NB4 (cell line): ENCODE measurements around the gene HBA1.
"Not testable (repeated sequence)": the region's sequence is repeated elsewhere in the genome, so short reads cannot be mapped to it uniquely, and the experiment has no call there.

Source experiments
- DNase-seq: peaks from one replicate; pipeline ENCODE4 v3.0.0; 2010; ENCODE audit warnings: low read depth
- H3K4me3 ChIP-seq: one replicate; pipeline ENCODE4 v1.5.1; 2011; ENCODE audit warnings: mild to moderate bottlenecking, low read depth, low read length, moderate library complexity
- MYC ChIP-seq: IDR thresholded peaks from 2 replicates; pipeline ENCODE4 v1.6.1; 2011; ENCODE audit warnings: low read depth, low read length
- POLR2A ChIP-seq: IDR thresholded peaks from 2 replicates; pipeline ENCODE4 v1.6.1; 2011; ENCODE audit warnings: mild to moderate bottlenecking; ENCODE audit not compliant: insufficient read length; ENCODE audit errors: extremely low read depth
- TF ChIP-seq, protein P1 (sequence below): IDR thresholded peaks from 2 replicates; pipeline ENCODE4 v1.6.1; 2011; ENCODE audit warnings: low read depth, low read length
- TF ChIP-seq, protein P2 (sequence below): IDR thresholded peaks from one replicate; pipeline ENCODE4 v1.5.1; 2012; ENCODE audit warnings: low read depth, low read length

Gene HBA1

DNA sequence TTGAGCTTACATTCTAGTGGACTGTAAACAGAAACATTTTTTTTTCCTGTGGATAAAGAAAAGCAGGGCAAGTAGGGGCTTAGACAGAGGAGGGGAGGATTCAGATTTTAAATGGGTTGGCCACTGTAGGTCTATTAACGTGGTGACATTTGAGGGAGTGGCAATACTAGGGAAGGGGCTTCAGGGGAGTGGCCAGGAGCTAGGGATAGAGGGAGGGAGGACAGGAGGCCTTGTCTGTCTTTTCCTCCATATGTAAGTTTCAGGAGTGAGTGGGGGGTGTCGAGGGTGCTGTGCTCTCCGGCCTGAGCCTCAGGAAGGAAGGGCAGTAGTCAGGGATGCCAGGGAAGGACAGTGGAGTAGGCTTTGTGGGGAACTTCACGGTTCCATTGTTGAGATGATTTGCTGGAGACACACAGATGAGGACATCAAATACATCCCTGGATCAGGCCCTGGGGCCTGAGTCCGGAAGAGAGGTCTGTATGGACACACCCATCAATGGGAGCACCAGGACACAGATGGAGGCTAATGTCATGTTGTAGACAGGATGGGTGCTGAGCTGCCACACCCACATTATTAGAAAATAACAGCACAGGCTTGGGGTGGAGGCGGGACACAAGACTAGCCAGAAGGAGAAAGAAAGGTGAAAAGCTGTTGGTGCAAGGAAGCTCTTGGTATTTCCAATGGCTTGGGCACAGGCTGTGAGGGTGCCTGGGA is 17.2 kb upstream of the HBA1 start:
- no peak overlapping the region for H3K4me3 ChIP-seq
- DNase-seq, result no peak
- TF ChIP-seq POLR2A (no peak), MYC (no peak)
- TF ChIP-seq, protein P1, sequence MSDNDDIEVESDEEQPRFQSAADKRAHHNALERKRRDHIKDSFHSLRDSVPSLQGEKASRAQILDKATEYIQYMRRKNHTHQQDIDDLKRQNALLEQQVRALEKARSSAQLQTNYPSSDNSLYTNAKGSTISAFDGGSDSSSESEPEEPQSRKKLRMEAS, result no peak
- TF ChIP-seq, protein P2, sequence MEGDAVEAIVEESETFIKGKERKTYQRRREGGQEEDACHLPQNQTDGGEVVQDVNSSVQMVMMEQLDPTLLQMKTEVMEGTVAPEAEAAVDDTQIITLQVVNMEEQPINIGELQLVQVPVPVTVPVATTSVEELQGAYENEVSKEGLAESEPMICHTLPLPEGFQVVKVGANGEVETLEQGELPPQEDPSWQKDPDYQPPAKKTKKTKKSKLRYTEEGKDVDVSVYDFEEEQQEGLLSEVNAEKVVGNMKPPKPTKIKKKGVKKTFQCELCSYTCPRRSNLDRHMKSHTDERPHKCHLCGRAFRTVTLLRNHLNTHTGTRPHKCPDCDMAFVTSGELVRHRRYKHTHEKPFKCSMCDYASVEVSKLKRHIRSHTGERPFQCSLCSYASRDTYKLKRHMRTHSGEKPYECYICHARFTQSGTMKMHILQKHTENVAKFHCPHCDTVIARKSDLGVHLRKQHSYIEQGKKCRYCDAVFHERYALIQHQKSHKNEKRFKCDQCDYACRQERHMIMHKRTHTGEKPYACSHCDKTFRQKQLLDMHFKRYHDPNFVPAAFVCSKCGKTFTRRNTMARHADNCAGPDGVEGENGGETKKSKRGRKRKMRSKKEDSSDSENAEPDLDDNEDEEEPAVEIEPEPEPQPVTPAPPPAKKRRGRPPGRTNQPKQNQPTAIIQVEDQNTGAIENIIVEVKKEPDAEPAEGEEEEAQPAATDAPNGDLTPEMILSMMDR, result no peak

DNA sequence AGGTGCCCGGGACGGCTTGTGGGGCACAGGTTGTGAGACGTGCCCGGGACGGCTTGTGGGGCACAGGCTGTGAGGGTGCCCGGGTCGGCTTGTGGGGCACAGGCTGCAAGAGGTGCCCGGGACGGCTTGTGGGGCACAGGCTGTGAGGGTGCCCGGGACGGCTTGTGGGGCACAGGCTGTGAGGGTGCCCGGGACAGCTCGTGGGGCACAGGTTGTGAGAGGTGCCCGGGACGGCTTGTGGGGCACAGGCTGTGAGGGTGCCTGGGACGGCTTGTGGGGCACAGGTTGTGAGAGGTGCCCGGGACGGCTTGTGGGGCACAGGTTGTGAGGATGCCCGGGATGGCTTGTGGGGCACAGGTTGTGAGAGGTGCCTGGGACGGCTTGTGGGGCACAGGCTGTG is 16.2 kb upstream of the HBA1 start:
- DNase-seq, H3K4me3 ChIP-seq: not testable (repeated sequence)

DNA sequence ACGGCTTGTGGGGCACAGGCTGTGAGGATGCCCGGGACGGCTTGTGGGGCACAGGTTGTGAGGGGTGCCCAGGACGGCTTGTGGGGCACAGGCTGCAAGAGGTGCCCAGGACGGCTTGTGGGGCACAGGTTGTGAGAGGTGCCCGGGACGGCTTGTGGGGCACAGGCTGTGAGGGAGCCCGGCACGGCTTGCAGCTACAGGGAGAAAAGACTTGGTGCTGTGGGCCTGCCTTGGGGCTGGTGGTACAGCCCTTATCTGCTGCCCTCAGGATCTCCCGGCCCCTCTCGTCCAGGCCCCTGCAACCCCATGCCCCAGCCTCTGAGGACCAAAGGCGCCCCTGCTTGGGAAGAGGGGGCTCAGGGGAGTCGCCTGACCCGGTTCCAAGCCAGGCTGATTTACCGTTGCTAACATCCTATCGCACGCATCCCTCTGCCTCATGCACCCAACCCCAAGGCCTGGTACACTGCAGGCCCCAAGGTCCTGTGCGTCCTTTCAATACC is 15.7 kb upstream of the HBA1 start:
- no peak for DNase-seq
- TF ChIP-seq, protein P2, result no peak
- TF ChIP-seq, protein P1, result no peak
- TF ChIP-seq POLR2A (no peak), MYC (no peak)
- no peak overlapping the region for H3K4me3 ChIP-seq

DNA sequence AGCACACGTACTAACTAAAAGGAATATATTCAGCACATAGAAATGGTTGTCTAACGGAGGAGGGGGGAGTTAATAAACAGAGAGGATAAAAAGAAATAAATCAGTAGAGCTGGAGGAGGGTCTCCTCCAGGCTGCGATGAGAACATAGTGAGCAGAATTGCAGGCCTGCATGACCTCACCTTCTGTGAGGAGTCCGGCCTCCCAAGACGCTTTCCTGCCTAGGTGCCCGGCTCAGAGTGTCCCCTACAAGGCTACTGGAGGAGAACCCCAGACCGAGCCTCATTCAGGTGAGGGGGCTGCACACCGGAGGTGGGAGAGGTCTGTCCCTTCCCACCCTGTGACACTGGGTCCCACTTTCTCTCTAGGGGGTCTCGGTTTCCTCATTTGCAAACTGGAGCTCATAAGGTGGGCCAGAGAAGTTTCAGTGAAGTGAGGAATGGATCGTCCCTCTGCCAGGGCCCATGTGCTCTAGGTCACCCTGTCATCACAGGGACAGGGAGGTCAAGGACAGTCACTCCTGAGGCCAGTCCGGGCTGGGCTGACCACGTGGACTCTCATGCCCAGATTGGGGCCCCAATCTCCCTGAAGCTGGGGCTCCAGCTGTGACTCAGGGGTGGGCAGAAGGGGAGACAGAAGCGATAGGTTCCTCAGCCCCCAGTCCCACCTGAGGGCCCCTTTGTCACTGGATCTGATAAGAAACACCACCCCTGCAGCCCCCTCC is 14.0 kb upstream of the HBA1 start:
- TF ChIP-seq MYC (no peak), POLR2A (no peak)
- TF ChIP-seq, protein P2, result no peak
- TF ChIP-seq, protein P1, result no peak
- no peak for DNase-seq
- no peak overlapping the region for H3K4me3 ChIP-seq

DNA sequence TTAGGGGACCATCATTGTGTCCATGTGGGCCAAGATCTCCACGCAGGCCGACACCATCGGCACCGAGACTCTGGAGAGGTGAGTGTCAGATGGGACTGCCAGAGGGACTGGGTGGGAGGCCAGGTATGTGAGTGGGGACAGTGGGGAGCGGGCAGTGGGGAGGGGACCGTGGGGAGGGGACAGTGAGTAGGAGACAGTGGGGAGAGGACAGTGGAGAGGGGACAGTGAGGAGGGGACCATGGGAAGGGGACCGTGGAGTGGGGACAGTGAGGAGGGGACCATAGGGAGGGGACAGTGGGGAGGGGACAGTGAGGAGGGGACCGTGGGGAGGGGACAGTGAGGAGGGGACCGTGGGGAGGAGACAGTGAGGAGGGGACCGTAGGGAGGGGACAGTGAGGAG is 13.3 kb upstream of the HBA1 start:
- DNase-seq, H3K4me3 ChIP-seq: not testable (repeated sequence)

DNA sequence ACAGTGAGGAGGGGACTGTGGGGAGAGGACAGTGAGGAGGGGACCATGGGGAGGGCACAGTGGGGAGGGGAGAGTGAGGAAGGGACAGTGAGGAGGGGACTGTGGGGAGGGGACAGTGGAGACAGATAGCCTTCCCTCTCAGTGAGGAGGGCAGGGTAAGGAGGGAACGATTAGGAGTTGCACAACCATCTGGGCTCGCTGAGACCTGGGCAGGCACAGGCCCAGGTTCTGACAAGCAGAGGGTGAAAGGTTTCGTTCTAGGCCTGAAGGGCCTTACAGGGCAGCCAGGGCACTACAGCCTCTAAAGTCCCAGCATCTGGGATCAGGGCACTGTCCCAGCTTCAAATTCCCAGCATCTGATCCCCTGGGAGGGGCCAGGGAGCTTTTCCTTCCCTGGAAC is 12.8 kb upstream of the HBA1 start:
- not testable (repeated sequence) for DNase-seq, H3K4me3 ChIP-seq

DNA sequence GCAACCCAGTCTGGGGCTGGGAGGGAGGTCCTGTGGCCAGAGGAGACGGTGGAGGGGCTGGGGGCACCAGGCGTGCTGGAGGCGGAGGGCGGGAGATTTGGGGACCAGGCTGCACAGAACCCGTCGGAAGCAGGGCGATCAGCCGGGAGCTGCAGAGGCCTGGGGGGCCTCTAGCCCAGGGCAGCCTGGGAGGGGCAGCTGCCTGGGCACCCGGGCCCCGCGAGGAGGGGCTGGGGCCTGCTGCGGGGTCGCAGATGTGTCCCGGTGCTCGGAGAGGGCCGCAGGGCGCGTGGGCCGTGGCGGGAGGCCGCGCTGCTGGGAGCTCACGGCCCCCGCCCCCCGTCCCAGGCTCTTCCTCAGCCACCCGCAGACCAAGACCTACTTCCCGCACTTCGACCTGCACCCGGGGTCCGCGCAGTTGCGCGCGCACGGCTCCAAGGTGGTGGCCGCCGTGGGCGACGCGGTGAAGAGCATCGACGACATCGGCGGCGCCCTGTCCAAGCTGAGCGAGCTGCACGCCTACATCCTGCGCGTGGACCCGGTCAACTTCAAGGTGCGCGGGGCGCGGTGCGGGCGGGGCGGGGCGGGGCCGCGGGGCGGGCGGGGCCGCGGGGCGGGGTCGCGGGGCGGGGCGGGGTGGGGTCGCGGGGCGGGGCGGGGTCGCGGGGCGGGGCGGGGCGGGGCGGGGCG is 12.2 kb upstream of the HBA1 start:
- not testable (repeated sequence) for H3K4me3 ChIP-seq, DNase-seq

DNA sequence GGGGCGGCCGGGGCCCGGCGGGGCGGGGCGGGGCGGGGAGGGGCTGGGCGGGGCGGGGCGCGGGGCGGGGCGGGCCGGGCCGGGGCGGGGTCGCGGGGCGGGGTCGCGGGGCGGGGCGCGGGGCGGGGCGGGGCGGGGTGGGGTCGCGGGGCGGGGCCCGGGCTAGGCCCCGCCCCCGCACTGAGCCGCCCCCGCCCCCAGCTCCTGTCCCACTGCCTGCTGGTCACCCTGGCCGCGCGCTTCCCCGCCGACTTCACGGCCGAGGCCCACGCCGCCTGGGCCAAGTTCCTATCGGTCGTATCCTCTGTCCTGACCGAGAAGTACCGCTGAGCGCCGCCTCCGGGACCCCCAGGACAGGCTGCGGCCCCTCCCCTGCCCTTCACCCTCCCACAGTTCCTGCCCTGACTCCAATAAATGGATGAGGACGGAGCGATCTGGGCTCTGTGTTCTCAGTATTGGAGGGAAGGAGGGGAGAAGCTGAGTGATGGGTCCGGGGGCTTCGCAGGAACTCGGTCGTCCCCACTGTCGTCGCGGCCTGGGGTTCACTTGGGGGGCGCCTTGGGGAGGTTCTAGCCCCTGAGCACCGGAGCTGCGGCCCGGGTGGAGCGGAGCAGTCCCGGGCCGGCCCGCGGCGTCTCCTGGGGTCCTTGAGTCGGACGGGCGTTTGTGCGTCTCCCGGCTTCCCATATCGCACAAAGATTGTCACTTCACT is 11.5 kb upstream of the HBA1 start:
- no peak overlapping the region for H3K4me3 ChIP-seq
- TF ChIP-seq MYC (no peak), POLR2A (no peak)
- TF ChIP-seq, protein P1, result no peak
- TF ChIP-seq, protein P2, result no peak
- DNase-seq, result no peak
